ENCODE results near the gene DHX9. TPM values are rescaled to one million over a fixed set of nuclear protein-coding genes. Genes with fewer than 3 reads are reported as not detected.

DHX9 gene
- total and polyA plus RNA-seq, 9 of the 15 experiments (the other 6 are each of a cell fraction or from before 2014, with no cell fraction given): 100 to 409 (median 294) TPM

DNA sequence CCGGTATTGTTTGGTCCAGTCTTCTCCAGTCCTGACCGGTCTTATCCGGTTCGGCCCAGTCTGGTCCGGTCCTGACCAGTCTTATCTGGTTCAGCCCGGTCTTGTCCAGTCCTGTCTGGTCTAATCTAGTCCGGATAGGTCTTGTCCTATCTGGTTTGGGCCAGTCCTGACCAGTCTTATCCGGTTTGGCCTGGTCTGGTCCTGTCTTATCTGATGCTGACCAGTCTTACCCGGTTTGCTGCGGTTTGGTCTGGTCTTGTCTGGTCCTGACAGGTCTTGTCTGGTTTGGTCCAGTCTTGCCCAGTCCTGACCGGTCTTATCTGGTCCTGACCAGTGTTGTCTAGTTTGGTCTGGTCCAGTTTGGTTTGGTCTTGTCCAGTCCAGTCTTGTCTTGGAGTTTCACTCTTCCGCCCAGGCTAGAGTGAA, 30.1 kb downstream of the DHX9 start (continued):
- TF ChIP-seq ZNF24 (IDR thresholded peaks at IDR 0.05): peak; percentile 95
- no peak for TF ChIP-seq RFX1 (IDR thresholded peaks at IDR 0.05)
- no peak for TF ChIP-seq PHF21A (IDR thresholded peaks at IDR 0.05; ENCODE audit: borderline replicate concordance, low read depth)
- TF ChIP-seq MAFK (IDR thresholded peaks at IDR 0.05; ENCODE audit: low read length): no peak
- no peak for TF ChIP-seq ZNF354B (CRISPR knock-in tag; IDR thresholded peaks at IDR 0.05)
- no peak for TF ChIP-seq KDM4B (IDR thresholded peaks at IDR 0.05; ENCODE audit: borderline replicate concordance in 2 of 2, low read depth in 1 of 2)
- no peak for TF ChIP-seq ZNF561 (CRISPR knock-in tag; conservative IDR thresholded peaks at IDR 0.05)
- TF ChIP-seq, protein P1, sequence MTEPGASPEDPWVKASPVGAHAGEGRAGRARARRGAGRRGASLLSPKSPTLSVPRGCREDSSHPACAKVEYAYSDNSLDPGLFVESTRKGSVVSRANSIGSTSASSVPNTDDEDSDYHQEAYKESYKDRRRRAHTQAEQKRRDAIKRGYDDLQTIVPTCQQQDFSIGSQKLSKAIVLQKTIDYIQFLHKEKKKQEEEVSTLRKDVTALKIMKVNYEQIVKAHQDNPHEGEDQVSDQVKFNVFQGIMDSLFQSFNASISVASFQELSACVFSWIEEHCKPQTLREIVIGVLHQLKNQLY (CRISPR knock-in tag; conservative IDR thresholded peaks at IDR 0.05): no peak
- no peak for TF ChIP-seq ATF7 (IDR thresholded peaks at IDR 0.05)
- no peak for TF ChIP-seq FUS (optimal IDR thresholded peaks at IDR 0.05; ENCODE audit: low read depth, low read length)
- no peak for TF ChIP-seq NR3C1 (CRISPR knock-in tag; IDR thresholded peaks at IDR 0.05)
- TF ChIP-seq NFATC3 (IDR thresholded peaks at IDR 0.05): no peak
- TF ChIP-seq KAT8 (IDR thresholded peaks at IDR 0.05; ENCODE audit: low read depth): no peak
- no peak for TF ChIP-seq HBP1 (CRISPR knock-in tag; IDR thresholded peaks at IDR 0.05)
- no peak for TF ChIP-seq ZNF79 (CRISPR knock-in tag; IDR thresholded peaks at IDR 0.05; ENCODE audit: low read depth)
- no peak for TF ChIP-seq MIER1 (IDR thresholded peaks at IDR 0.05; ENCODE audit: low read depth)
- TF ChIP-seq SMAD1 (IDR thresholded peaks at IDR 0.05; ENCODE audit: low read depth, low read length, partially characterized antibody): no peak
- no peak for TF ChIP-seq ZNF165 (CRISPR knock-in tag; IDR thresholded peaks at IDR 0.05; ENCODE audit: borderline replicate concordance)
- no peak for TF ChIP-seq CREB3L1 (IDR thresholded peaks at IDR 0.05; ENCODE audit: borderline replicate concordance, low read depth)
- TF ChIP-seq CBFB (CRISPR knock-in tag; IDR thresholded peaks at IDR 0.05): 0 out of 2 replicates have a peak, but pooled peaks have one; percentile 57
- TF ChIP-seq, protein P2, sequence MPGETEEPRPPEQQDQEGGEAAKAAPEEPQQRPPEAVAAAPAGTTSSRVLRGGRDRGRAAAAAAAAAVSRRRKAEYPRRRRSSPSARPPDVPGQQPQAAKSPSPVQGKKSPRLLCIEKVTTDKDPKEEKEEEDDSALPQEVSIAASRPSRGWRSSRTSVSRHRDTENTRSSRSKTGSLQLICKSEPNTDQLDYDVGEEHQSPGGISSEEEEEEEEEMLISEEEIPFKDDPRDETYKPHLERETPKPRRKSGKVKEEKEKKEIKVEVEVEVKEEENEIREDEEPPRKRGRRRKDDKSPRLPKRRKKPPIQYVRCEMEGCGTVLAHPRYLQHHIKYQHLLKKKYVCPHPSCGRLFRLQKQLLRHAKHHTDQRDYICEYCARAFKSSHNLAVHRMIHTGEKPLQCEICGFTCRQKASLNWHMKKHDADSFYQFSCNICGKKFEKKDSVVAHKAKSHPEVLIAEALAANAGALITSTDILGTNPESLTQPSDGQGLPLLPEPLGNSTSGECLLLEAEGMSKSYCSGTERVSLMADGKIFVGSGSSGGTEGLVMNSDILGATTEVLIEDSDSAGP (CRISPR knock-in tag; IDR thresholded peaks at IDR 0.05): no peak
- TF ChIP-seq TAF7 (tag; IDR thresholded peaks at IDR 0.05): no peak
- TF ChIP-seq, protein P3, sequence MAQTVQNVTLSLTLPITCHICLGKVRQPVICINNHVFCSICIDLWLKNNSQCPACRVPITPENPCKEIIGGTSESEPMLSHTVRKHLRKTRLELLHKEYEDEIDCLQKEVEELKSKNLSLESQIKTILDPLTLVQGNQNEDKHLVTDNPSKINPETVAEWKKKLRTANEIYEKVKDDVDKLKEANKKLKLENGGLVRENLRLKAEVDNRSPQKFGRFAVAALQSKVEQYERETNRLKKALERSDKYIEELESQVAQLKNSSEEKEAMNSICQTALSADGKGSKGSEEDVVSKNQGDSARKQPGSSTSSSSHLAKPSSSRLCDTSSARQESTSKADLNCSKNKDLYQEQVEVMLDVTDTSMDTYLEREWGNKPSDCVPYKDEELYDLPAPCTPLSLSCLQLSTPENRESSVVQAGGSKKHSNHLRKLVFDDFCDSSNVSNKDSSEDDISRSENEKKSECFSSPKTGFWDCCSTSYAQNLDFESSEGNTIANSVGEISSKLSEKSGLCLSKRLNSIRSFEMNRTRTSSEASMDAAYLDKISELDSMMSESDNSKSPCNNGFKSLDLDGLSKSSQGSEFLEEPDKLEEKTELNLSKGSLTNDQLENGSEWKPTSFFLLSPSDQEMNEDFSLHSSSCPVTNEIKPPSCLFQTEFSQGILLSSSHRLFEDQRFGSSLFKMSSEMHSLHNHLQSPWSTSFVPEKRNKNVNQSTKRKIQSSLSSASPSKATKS (CRISPR knock-in tag; IDR thresholded peaks at IDR 0.05): no peak
- TF ChIP-seq ZNF589 (CRISPR knock-in tag; IDR thresholded peaks at IDR 0.05; ENCODE audit: low read depth): no peak

Measured in K562 (cell line).